Muscle of leg (tissue), 16 donors: ENCODE measurements around the gene PTGFR. TPM values are rescaled to one million over a fixed set of nuclear protein-coding genes. Genes with fewer than 3 reads are reported as not detected.

Experiments used
- DNase-seq: peaks from one replicate; pipeline ENCODE4 v3.0.0; 2013
- H3K27ac ChIP-seq: one replicate; pipeline ENCODE4 v1.5.1; 2013; ENCODE audit warnings: mild to moderate bottlenecking, low read length, control low read depth
- H3K27me3 ChIP-seq: one replicate; pipeline ENCODE4 v1.6.1; 2013; ENCODE audit warnings: low read length; ENCODE audit not compliant: control insufficient read depth, insufficient read depth
- H3K36me3 ChIP-seq: one replicate; pipeline ENCODE4 v1.6.1; 2013; ENCODE audit warnings: low read length; ENCODE audit not compliant: control insufficient read depth, insufficient read depth
- H3K4me1 ChIP-seq: one replicate; pipeline ENCODE4 v1.6.1; 2013; ENCODE audit warnings: low read length; ENCODE audit not compliant: control insufficient read depth, insufficient read depth
- H3K4me3 ChIP-seq: one replicate; pipeline ENCODE4 v1.5.1; 2013; ENCODE audit warnings: low read length, control low read depth
- H3K9me3 ChIP-seq: replicated peaks from 2 replicates; pipeline ENCODE4 v1.6.1; 2013; ENCODE audit warnings: low read depth, low read length; ENCODE audit not compliant: control insufficient read depth
- WGBS: methylation state at CpG from one replicate; pipeline ENCODE4 v1.1.5; 2013; ENCODE audit warnings: missing lambda C conversion rate; ENCODE audit not compliant: insufficient coverage; 5-methylcytosine and 5-hydroxymethylcytosine counted together
- long read RNA-seq, 11 donors: transcript quantifications; one replicate each; lab custom pipeline, GENCODE V29; 2026
- polyA plus RNA-seq, 8 donors: library from polyadenylated mRNA; unstranded; fragments of 120-200 nt; gene quantifications; one replicate each; pipeline versions ENCODE4 v1.2.1 to v1.2.3, GENCODE V29; 2013; ENCODE audit warnings: inconsistent platforms in 1 of 8, low replicate concordance in 1 of 8; ENCODE audit not compliant: insufficient read length in 8 of 8, insufficient read depth in 1 of 8
- total RNA-seq: library from RNA; stranded (reverse); fragments of 120-200 nt; gene quantifications from one replicate; pipeline ENCODE4 v1.2.4, GENCODE V29; 2013

PTGFR gene, protein sequence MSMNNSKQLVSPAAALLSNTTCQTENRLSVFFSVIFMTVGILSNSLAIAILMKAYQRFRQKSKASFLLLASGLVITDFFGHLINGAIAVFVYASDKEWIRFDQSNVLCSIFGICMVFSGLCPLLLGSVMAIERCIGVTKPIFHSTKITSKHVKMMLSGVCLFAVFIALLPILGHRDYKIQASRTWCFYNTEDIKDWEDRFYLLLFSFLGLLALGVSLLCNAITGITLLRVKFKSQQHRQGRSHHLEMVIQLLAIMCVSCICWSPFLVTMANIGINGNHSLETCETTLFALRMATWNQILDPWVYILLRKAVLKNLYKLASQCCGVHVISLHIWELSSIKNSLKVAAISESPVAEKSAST
- total RNA-seq, result 24.1 TPM
- 10 to 100 TPM; 16.1 to 53.1 (median 23.1) TPM for polyA plus RNA-seq
- long read RNA-seq, donor 1, result 0 reads
- long read RNA-seq, donor 2, result 0 reads
- long read RNA-seq, donor 3, full-length matches to known transcripts, result 1 of 6 reads
- long read RNA-seq, donor 3, partial matches to known transcripts, result 0 of 6 reads
- long read RNA-seq, donor 3, other reads (novel, unspliced or antisense), result 5 of 6 reads
- long read RNA-seq, donor 4, full-length matches to known transcripts, result 1 of 6 reads
- long read RNA-seq, donor 4, partial matches to known transcripts, result 0 of 6 reads
- long read RNA-seq, donor 4, other reads (novel, unspliced or antisense), result 5 of 6 reads
- long read RNA-seq, donor 5, full-length matches to known transcripts, result 1 of 41 reads
- long read RNA-seq, donor 5, partial matches to known transcripts, result 23 of 41 reads
- long read RNA-seq, donor 5, other reads (novel, unspliced or antisense), result 17 of 41 reads
- long read RNA-seq, donor 6, full-length matches to known transcripts, result 2 of 7 reads
- long read RNA-seq, donor 6, partial matches to known transcripts, result 5 of 7 reads
- long read RNA-seq, donor 6, other reads (novel, unspliced or antisense), result 0 of 7 reads
- long read RNA-seq, donor 7, partial matches to known transcripts, result 67 of 67 reads
- long read RNA-seq, donor 7, other reads (novel, unspliced or antisense), result 0 of 67 reads
- long read RNA-seq, donor 8, full-length matches to known transcripts, result 1 of 1 reads
- long read RNA-seq, donor 8, partial matches to known transcripts, result 0 of 1 reads
- long read RNA-seq, donor 8, other reads (novel, unspliced or antisense), result 0 of 1 reads
- long read RNA-seq, donor 9, full-length matches to known transcripts, result 2 of 2 reads
- long read RNA-seq, donor 9, partial matches to known transcripts, result 0 of 2 reads
- long read RNA-seq, donor 9, other reads (novel, unspliced or antisense), result 0 of 2 reads
- long read RNA-seq, donor 10, partial matches to known transcripts, result 0 of 7 reads
- long read RNA-seq, donor 10, other reads (novel, unspliced or antisense), result 7 of 7 reads
- long read RNA-seq, donor 11, partial matches to known transcripts, result 57 of 57 reads
- long read RNA-seq, donor 11, other reads (novel, unspliced or antisense), result 0 of 57 reads

DNA sequence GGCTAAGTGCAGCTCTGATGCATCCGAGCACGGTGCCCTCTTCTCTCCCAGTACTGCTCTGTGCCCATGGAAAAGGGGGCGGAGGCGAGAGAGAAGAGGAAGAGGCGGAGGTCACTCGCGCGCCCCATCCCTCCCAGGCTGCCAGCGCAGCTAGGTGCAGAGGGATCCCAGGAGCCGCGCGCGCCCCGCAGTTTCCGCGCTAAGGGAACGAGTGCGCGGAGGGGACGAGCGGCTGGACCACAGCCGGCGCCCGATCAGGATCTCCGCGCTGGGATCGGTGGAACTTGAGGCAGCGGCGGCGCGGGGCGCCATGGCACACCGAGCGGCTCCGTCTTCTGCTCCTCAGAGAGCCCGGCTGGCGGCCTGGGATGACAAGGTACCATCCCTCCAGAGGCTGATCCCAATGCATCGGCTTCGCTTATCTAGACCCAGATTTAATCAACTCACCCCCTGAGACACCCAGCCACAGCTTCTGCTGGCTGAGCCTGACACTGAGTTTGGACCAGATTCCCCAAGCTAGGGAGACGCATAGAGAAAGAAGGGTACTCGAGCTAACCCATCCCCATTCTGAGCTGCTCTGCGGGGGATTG, at the start of gene PTGFR:
Gene PTGFR, plus strand, starts transcription at position 114 of the 590 bp plus-strand sequence. CDS start 1,770 bp downstream, outside the sequence.
- Histone ChIP-seq H3K4me1 (peaks cover 12% of the 10 kb centered on the region), H3K36me3 (no peaks in the 10 kb centered on the region), H3K27ac (peak within 1 kb of the TSS; percentile 10), H3K9me3 (no peaks in the 10 kb centered on the region), H3K4me3 (peak within 1 kb of the TSS; percentile 48), H3K27me3 (peaks cover 6% of the 10 kb centered on the region)
- under 1% methylated on average over 38 of the region's 42 CpGs for WGBS
- peak; percentile 41 for DNase-seq

DNA sequence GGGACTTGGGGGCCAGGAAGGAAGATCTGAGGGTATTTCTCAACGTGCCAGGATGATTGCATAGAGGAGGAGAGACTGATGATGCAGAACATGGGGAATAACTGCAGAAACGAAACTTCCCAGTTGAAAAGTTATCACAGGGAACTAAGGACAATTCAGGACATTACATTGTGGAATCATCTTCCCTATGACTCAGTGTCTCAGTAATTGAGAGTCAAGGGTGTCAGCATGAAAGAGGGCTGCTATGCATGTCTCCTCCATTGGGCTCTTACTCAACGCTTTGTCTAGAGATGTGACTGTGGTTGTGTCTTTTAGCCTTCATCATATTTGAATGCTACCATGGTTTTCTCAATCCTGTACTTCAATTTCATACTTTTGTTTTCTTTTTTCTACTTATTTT, 48.9 kb upstream of the PTGFR start:
- H3K4me1 ChIP-seq, result no peaks in the 10 kb centered on the region
- no peak overlapping the region for H3K27ac ChIP-seq
- H3K27me3 ChIP-seq, result no peaks in the 10 kb centered on the region
- no peak for DNase-seq
- H3K4me3 ChIP-seq, result no peak overlapping the region
- no peaks in the 10 kb centered on the region for H3K9me3 ChIP-seq
- WGBS, result 67% methylated on average over 2 of the region's 3 CpGs
- no peaks in the 10 kb centered on the region for H3K36me3 ChIP-seq

DNA sequence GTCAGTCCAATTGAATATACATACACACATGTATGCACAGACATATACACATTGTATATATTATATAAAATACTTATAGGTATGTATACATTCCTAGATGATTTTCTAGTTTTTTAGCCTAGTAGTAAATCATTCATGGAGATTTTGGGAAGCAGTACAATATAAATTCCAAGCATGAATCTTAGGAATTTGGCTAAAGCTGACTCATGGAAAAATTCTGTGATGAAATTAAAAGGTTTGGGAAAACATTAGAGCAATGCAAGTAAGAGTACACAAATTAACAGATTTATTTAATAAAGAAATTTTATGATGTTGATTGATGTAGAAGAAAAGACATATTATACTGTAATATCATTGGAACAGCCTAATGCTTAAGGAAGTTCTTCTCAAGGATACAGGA, 43.7 kb upstream of the PTGFR start:
- H3K9me3 ChIP-seq, result no peaks in the 10 kb centered on the region
- no peak for DNase-seq
- H3K4me1 ChIP-seq, result no peaks in the 10 kb centered on the region
- no peak overlapping the region for H3K27ac ChIP-seq
- H3K36me3 ChIP-seq, result no peaks in the 10 kb centered on the region
- H3K27me3 ChIP-seq, result no peaks in the 10 kb centered on the region
- H3K4me3 ChIP-seq, result no peak overlapping the region

DNA sequence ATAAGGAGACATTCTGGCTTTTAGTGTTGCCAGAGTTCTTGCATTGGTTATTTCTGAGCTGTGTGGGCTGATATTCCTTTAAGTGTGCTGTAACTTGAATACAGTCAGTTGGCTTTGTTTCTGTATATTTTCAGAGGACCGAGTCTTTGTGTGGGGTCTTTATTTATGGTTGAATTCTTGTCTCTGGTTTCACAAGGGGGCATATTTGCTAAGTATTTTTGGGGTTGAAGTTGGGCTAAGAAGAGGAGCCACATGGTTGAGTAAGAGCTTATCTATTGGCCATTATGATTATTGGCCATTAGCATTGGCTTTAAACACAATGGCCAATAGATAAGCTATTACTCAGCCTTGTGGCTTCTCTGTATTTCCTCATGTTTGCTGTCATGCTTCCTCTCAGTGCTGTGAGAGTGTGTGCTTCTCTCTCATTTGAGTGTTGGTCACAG, 26.3 kb upstream of the PTGFR start:
- 50% methylated on average over 1 of the region's 1 CpG for WGBS
- no peaks in the 10 kb centered on the region for H3K27me3 ChIP-seq
- no peak overlapping the region for H3K4me3 ChIP-seq
- H3K4me1 ChIP-seq, result no peaks in the 10 kb centered on the region
- no peak overlapping the region for H3K27ac ChIP-seq
- no peak for DNase-seq
- peaks cover 9% of the 10 kb centered on the region for H3K9me3 ChIP-seq
- no peaks in the 10 kb centered on the region for H3K36me3 ChIP-seq

DNA sequence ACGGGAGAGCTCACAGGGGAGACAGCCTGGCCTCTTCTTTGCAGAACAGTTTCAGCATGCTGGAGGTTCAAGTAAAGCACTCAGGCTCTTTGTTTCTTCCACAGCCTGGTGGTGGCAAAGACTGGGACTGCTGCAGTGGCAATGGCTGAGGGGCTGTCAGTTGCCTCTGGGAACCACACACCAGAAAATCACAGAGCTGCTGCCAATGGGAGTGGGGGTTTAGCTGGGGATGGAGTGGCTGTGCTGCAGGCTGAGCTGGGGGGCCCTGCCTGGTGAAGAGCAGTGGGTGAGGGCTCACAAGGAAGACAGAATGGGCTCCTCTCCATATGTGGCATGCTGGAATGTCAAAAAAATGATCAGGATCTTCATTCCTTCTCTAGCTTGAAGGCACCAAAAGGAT, 25.6 kb upstream of the PTGFR start:
- Histone ChIP-seq H3K27me3 (no peaks in the 10 kb centered on the region), H3K9me3 (peaks cover 9% of the 10 kb centered on the region), H3K4me3 (no peak overlapping the region), H3K27ac (no peak overlapping the region), H3K36me3 (no peaks in the 10 kb centered on the region), H3K4me1 (no peaks in the 10 kb centered on the region)
- 63% methylated on average over 1 of the region's 1 CpG for WGBS
- no peak for DNase-seq

DNA sequence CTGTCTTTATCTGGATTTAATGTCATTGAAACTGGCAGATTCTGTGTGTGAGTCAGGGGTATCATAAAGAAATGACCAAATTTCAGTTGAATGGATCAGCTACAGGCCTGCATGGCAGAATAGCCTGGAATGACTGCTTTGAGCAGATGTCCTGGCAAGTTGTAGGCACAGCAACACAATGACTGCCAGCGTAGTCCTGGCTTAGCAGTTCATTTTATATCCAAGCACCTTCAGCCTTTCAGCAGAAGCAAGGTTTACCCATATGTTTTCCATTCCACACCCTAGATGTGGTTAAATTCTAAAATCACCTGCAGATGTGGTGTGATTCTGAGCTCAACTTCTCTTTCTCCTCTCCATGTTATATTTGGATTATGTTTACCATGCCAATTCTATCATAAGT, 22.3 kb upstream of the PTGFR start:
- no peak for DNase-seq

DNA sequence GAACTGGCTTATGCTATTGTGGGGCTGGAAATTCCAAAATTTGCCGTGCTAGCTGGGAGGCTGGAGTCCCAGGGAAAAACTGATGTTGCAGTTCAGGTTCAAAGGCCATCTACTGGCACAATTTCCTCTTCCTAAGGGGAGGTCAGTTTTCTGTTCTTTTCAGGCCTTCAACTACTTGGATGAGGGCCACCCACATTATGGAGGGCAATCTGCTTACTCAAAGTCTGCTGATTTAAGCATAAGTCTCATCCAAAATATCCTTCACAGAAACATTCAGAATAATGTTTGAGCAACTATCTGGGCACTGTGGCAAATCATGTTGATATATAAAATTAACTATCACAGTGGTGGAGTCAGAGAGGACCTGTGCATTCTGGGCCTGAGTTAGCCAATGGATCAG, 21.2 kb upstream of the PTGFR start:
- Histone ChIP-seq H3K27me3 (no peaks in the 10 kb centered on the region), H3K36me3 (peaks cover 2% of the 10 kb centered on the region), H3K27ac (no peak overlapping the region), H3K4me3 (no peak overlapping the region), H3K4me1 (no peaks in the 10 kb centered on the region), H3K9me3 (no peaks in the 10 kb centered on the region)
- no peak for DNase-seq
- no CpG with 5 or more reads among the region's 1 CpG for whole genome bisulfite sequencing

More for the DNA sequence above, 22.3 kb upstream of the PTGFR start:
- no peak overlapping the region for H3K27ac ChIP-seq
- WGBS, result no CpG with 5 or more reads among the region's 1 CpG
- no peak overlapping the region for H3K4me3 ChIP-seq
- H3K36me3 ChIP-seq, result peaks cover 2% of the 10 kb centered on the region
- H3K9me3 ChIP-seq, result no peaks in the 10 kb centered on the region
- no peaks in the 10 kb centered on the region for H3K27me3 ChIP-seq
- H3K4me1 ChIP-seq, result no peaks in the 10 kb centered on the region

DNA sequence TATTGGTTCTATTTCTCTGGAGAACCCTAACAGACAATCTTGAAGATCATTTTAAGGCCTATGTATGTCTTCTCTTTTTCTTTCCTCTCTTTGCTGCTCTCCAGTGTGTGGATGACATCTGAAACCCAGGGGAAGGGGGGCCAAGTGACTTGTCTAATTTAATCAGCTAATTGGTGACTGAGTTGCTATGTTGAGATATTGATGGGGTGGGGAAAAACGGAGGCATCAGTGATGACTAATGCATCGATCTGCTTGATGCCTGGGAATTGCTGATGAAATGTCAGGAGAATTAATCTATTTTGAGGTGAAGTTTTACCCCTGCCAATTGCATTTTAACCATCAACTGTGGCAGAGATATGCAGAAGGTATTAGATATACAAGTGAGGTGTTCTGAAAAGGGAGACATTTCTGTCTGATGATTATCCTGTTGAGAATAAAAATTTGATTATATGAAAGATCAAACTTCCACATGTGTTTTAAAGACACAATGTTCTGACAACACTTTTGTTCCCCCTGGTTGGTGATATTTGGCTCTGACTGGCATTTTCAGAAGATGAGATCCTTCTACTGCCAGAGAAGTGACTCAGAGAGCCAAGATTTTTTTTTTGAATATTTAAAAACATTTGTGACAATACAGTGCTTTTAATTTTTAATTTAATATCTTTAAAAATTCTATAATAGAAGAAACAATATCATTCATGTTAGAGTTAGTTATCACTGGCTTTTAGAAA, 18.7 kb upstream of the PTGFR start:
- Histone ChIP-seq H3K27ac (no peak overlapping the region), H3K36me3 (peaks cover 2% of the 10 kb centered on the region), H3K4me3 (no peak overlapping the region), H3K4me1 (no peaks in the 10 kb centered on the region), H3K9me3 (no peaks in the 10 kb centered on the region), H3K27me3 (no peaks in the 10 kb centered on the region)
- DNase-seq, result no peak
- WGBS, result 60% methylated on average over 2 of the region's 2 CpGs
